Neural progenitor cell (in vitro differentiated cells): ENCODE measurements around the gene TMEM60.

Source experiments
- EZH2 ChIP-seq: fragments of 200-600 bp; sonication (generic); IDR thresholded peaks from 2 replicates; pipeline ENCODE4 v1.6.1; 2017; ENCODE audit warnings: antibody characterized with exemption, mild to moderate bottlenecking, moderate library complexity
- TF ChIP-seq, protein P1 (sequence below): fragments of 200-600 bp; sonication (generic); IDR thresholded peaks from 2 replicates; pipeline ENCODE4 v1.5.1; 2017; ENCODE audit warnings: antibody characterized with exemption, mild to moderate bottlenecking

DNA sequence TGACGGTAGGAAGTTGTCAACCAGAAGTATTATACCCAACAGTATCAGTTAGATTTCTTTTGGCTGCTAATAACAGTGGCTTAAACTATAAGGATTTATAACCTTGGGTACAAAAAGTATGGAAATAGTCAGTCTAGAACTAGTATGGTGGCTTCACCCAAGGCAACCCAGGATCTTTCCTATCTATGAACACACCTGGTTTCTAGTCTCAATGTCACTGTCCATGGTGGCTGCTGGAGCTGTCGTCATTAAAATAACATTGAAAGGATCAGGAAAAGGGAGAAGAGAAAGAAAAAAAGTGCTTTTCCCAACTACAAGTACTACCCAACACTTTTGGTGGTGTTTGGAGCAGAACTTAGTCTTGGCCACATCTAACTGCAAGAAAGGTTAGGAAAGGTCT lies 28.1 kb upstream of the TMEM60 start:
- TF ChIP-seq, protein P1, sequence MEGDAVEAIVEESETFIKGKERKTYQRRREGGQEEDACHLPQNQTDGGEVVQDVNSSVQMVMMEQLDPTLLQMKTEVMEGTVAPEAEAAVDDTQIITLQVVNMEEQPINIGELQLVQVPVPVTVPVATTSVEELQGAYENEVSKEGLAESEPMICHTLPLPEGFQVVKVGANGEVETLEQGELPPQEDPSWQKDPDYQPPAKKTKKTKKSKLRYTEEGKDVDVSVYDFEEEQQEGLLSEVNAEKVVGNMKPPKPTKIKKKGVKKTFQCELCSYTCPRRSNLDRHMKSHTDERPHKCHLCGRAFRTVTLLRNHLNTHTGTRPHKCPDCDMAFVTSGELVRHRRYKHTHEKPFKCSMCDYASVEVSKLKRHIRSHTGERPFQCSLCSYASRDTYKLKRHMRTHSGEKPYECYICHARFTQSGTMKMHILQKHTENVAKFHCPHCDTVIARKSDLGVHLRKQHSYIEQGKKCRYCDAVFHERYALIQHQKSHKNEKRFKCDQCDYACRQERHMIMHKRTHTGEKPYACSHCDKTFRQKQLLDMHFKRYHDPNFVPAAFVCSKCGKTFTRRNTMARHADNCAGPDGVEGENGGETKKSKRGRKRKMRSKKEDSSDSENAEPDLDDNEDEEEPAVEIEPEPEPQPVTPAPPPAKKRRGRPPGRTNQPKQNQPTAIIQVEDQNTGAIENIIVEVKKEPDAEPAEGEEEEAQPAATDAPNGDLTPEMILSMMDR: no peak
- TF ChIP-seq EZH2: no peak
